Measurements from ENCODE around the gene PKP4. TPM values are rescaled to one million over a fixed set of nuclear protein-coding genes. Genes with fewer than 3 reads are reported as not detected.

Gene PKP4
- polyA plus RNA-seq, 1 donor from 2014 or later = 24.2 TPM

DNA sequence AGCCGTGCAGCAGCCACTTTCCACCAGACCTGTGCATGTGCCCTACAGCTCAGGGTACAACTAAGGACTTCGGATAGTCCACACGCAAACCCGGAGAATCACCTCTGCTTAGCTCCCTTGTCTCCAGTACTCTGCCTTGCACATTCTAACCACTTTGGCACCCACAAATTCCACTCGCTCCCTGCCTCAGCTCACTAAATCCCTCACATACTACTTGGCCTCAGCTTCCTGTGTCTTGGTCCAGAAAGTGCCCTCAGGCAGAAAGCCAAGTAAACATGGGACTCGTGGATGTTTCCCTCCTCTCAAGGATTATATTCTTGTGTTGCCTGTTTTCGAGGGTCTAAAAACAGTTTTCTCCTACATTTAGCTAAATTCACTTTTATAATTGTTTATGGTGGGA, 180.6 kb downstream of the PKP4 start:
- H3F3A ChIP-seq (ENCODE audit: insufficient read depth, low read length, poor library complexity, severe bottlenecking) = no peaks in the 10 kb centered on the region
- TF ChIP-seq SMC3 (conservative IDR thresholded peaks at IDR 0.05; ENCODE audit: poor library complexity) (no peak), EP300 (conservative IDR thresholded peaks at IDR 0.05; ENCODE audit: poor library complexity, severe bottlenecking) (no peak), TAF1 (IDR thresholded peaks at IDR 0.05; ENCODE audit: low read depth) (no peak), POLR2AphosphoS5 (IDR thresholded peaks at IDR 0.05) (no peak), EZH2 (IDR thresholded peaks at IDR 0.05; ENCODE audit: borderline replicate concordance, insufficient read depth, low read length, poor library complexity, severe bottlenecking) (no peak), RAD21 (conservative IDR thresholded peaks at IDR 0.05) (no peak), MXI1 (conservative IDR thresholded peaks at IDR 0.05; ENCODE audit: poor library complexity, severe bottlenecking) (no peak)
- TF ChIP-seq, protein P1, sequence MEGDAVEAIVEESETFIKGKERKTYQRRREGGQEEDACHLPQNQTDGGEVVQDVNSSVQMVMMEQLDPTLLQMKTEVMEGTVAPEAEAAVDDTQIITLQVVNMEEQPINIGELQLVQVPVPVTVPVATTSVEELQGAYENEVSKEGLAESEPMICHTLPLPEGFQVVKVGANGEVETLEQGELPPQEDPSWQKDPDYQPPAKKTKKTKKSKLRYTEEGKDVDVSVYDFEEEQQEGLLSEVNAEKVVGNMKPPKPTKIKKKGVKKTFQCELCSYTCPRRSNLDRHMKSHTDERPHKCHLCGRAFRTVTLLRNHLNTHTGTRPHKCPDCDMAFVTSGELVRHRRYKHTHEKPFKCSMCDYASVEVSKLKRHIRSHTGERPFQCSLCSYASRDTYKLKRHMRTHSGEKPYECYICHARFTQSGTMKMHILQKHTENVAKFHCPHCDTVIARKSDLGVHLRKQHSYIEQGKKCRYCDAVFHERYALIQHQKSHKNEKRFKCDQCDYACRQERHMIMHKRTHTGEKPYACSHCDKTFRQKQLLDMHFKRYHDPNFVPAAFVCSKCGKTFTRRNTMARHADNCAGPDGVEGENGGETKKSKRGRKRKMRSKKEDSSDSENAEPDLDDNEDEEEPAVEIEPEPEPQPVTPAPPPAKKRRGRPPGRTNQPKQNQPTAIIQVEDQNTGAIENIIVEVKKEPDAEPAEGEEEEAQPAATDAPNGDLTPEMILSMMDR (IDR thresholded peaks at IDR 0.05; ENCODE audit: poor library complexity, severe bottlenecking) = no peak
- TF ChIP-seq, protein P2, sequence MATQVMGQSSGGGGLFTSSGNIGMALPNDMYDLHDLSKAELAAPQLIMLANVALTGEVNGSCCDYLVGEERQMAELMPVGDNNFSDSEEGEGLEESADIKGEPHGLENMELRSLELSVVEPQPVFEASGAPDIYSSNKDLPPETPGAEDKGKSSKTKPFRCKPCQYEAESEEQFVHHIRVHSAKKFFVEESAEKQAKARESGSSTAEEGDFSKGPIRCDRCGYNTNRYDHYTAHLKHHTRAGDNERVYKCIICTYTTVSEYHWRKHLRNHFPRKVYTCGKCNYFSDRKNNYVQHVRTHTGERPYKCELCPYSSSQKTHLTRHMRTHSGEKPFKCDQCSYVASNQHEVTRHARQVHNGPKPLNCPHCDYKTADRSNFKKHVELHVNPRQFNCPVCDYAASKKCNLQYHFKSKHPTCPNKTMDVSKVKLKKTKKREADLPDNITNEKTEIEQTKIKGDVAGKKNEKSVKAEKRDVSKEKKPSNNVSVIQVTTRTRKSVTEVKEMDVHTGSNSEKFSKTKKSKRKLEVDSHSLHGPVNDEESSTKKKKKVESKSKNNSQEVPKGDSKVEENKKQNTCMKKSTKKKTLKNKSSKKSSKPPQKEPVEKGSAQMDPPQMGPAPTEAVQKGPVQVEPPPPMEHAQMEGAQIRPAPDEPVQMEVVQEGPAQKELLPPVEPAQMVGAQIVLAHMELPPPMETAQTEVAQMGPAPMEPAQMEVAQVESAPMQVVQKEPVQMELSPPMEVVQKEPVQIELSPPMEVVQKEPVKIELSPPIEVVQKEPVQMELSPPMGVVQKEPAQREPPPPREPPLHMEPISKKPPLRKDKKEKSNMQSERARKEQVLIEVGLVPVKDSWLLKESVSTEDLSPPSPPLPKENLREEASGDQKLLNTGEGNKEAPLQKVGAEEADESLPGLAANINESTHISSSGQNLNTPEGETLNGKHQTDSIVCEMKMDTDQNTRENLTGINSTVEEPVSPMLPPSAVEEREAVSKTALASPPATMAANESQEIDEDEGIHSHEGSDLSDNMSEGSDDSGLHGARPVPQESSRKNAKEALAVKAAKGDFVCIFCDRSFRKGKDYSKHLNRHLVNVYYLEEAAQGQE (IDR thresholded peaks at IDR 0.05; ENCODE audit: borderline replicate concordance) = no peak
- H3K9me3 ChIP-seq (ENCODE audit: low read length) = no peaks in the 10 kb centered on the region
- no peak overlapping the region for H2AFZ ChIP-seq (ENCODE audit: low read depth, low read length)
- no peak overlapping the region for H3K27ac ChIP-seq (ENCODE audit: low read length)
- no peaks in the 10 kb centered on the region for H3K79me2 ChIP-seq (replicated peaks; ENCODE audit: insufficient read depth, low read length)
- H3K9me2 ChIP-seq (ENCODE audit: insufficient read depth, low read length) = no peaks in the 10 kb centered on the region
- no peaks in the 10 kb centered on the region for H3K36me3 ChIP-seq (ENCODE audit: insufficient read depth, low read length)
- no peaks in the 10 kb centered on the region for H3K27me3 ChIP-seq (ENCODE audit: insufficient read depth, low read depth, low read length)
- no peak overlapping the region for H3K4me3 ChIP-seq (ENCODE audit: low read length)
- H3K9ac ChIP-seq (ENCODE audit: low read length) = no peak overlapping the region
- H4K20me1 ChIP-seq (ENCODE audit: insufficient read depth) = no peaks in the 10 kb centered on the region
- H3K4me2 ChIP-seq (ENCODE audit: low read length) = no peak overlapping the region

DNA sequence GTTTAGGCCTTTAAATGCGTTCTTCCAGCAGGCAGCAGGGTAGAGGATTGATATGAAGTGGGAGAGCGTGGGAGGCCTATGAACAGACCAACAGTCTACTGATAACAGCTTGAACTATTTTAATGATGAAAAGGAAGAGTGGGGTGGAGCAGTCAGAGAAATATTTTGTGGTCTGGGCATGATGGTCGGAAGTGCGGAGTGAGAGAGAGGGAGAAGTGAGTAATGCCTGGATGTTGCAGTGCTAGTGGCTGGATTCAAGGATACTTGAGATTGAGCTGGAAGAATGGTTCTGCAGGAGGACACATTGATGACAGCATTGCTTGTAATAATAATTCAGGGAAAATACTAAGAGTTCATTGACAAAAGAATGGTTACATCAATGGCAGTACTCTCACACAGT, 187.4 kb downstream of the PKP4 start:
- Histone ChIP-seq H4K20me1 (ENCODE audit: insufficient read depth) (no peaks in the 10 kb centered on the region), H3K27ac (ENCODE audit: low read length) (no peak overlapping the region), H3K27me3 (ENCODE audit: insufficient read depth, low read depth, low read length) (no peaks in the 10 kb centered on the region), H3K4me2 (ENCODE audit: low read length) (no peak overlapping the region), H2AFZ (ENCODE audit: low read depth, low read length) (no peak overlapping the region), H3K9me2 (ENCODE audit: insufficient read depth, low read length) (no peaks in the 10 kb centered on the region), H3K36me3 (ENCODE audit: insufficient read depth, low read length) (no peaks in the 10 kb centered on the region), H3K9me3 (ENCODE audit: low read length) (no peaks in the 10 kb centered on the region), H3K9ac (ENCODE audit: low read length) (no peak overlapping the region), H3F3A (ENCODE audit: insufficient read depth, low read length, poor library complexity, severe bottlenecking) (no peaks in the 10 kb centered on the region), H3K79me2 (replicated peaks; ENCODE audit: insufficient read depth, low read length) (no peaks in the 10 kb centered on the region), H3K4me3 (ENCODE audit: low read length) (no peak overlapping the region)
- TF ChIP-seq MXI1 (conservative IDR thresholded peaks at IDR 0.05; ENCODE audit: poor library complexity, severe bottlenecking) = no peak
- no peak for TF ChIP-seq RAD21 (conservative IDR thresholded peaks at IDR 0.05)
- TF ChIP-seq, protein P2 (IDR thresholded peaks at IDR 0.05; ENCODE audit: borderline replicate concordance) = no peak
- TF ChIP-seq TAF1 (IDR thresholded peaks at IDR 0.05; ENCODE audit: low read depth) = no peak
- TF ChIP-seq EP300 (conservative IDR thresholded peaks at IDR 0.05; ENCODE audit: poor library complexity, severe bottlenecking) = no peak
- TF ChIP-seq EZH2 (IDR thresholded peaks at IDR 0.05; ENCODE audit: borderline replicate concordance, insufficient read depth, low read length, poor library complexity, severe bottlenecking) = no peak
- TF ChIP-seq POLR2AphosphoS5 (IDR thresholded peaks at IDR 0.05) = no peak
- no peak for TF ChIP-seq SMC3 (conservative IDR thresholded peaks at IDR 0.05; ENCODE audit: poor library complexity)
- TF ChIP-seq, protein P1 (IDR thresholded peaks at IDR 0.05; ENCODE audit: poor library complexity, severe bottlenecking) = no peak
